GM06990 (cell line): ENCODE results near the gene DUSP5.

Source experiments
- DNase-seq: peaks from one replicate; pipeline ENCODE4 v3.0.0-alpha.2; 2011; ENCODE audit not compliant: insufficient read length; ENCODE audit errors: extremely low read depth
- H3K27me3 ChIP-seq: replicated peaks from 2 replicates; pipeline ENCODE4 v1.6.0; 2011; ENCODE audit warnings: low read length; ENCODE audit not compliant: control insufficient read depth, insufficient read depth
- H3K36me3 ChIP-seq: 2 replicates; pipeline ENCODE4 v1.5.1; 2011; ENCODE audit warnings: low read length; ENCODE audit not compliant: control insufficient read depth, insufficient read depth
- H3K4me3 ChIP-seq: replicated peaks from 2 replicates; pipeline ENCODE4 v1.5.1; 2011; ENCODE audit warnings: low read depth, mild to moderate bottlenecking, control low read depth, low read length
- CTCF ChIP-seq: IDR thresholded peaks from 2 replicates; pipeline ENCODE4 v1.5.1; 2011; ENCODE audit warnings: low read length, control low read depth, mild to moderate bottlenecking, inconsistent platforms; ENCODE audit not compliant: insufficient read depth, poor library complexity, severe bottlenecking

The DUSP5 gene

GRCh38 chr10:110474826-110475225 is 22.9 kb upstream of the DUSP5 start:
- TF ChIP-seq CTCF, result no peak

GRCh38 chr10:110475722-110476515 is 21.8 kb upstream of the DUSP5 start:
- Histone ChIP-seq H3K36me3 (no peaks in the 10 kb centered on the region), H3K27me3 (no peaks in the 10 kb centered on the region), H3K4me3 (no peak overlapping the region)
- DNase-seq, result no peak
- TF ChIP-seq CTCF, result no peak

More at GRCh38 chr10:110474826-110475225, 22.9 kb upstream of the DUSP5 start:
- no peaks in the 10 kb centered on the region for H3K27me3 ChIP-seq
- no peaks in the 10 kb centered on the region for H3K36me3 ChIP-seq
- DNase-seq, result no peak
- H3K4me3 ChIP-seq, result no peak overlapping the region

- Histone ChIP-seq H3K27me3 (no peaks in the 10 kb centered on the region), H3K36me3 (no peaks in the 10 kb centered on the region), H3K4me3 (no peak overlapping the region)
- no peak for DNase-seq
- TF ChIP-seq CTCF, result no peak
Observed at GRCh38 chr10:110479710-110480109, 18.0 kb upstream of the DUSP5 start.

- no peaks in the 10 kb centered on the region for H3K36me3 ChIP-seq
- H3K27me3 ChIP-seq, result no peaks in the 10 kb centered on the region
- TF ChIP-seq CTCF, result no peak
- DNase-seq, result no peak
- H3K4me3 ChIP-seq, result no peak overlapping the region
Observed at GRCh38 chr10:110480387-110480786, 17.3 kb upstream of the DUSP5 start.

GRCh38 chr10:110481919-110482318 is 15.8 kb upstream of the DUSP5 start:
- DNase-seq, result no peak
- Histone ChIP-seq H3K36me3 (no peaks in the 10 kb centered on the region), H3K4me3 (no peak overlapping the region), H3K27me3 (no peaks in the 10 kb centered on the region)
- no peak for TF ChIP-seq CTCF
